GM21360 (cell line): ENCODE measurements around the gene AAK1.

Source experiments
- ATAC-seq: cut with Tn5 transposase; IDR thresholded peaks from one replicate; pipeline ENCODE4 v1.9.1; 2021; ENCODE audit warnings: mild to moderate bottlenecking, moderate library complexity; ENCODE audit not compliant: unreplicated experiment

AAK1 gene

GRCh38 chr2:69603146-69603743 is 40.3 kb downstream of the AAK1 start:
- no peak for ATAC-seq

- no peak for ATAC-seq
These were observed 42.3 kb downstream of the AAK1 start for GRCh38 chr2:69601179-69601612.

GRCh38 chr2:69600425-69600824 is 43.1 kb downstream of the AAK1 start:
- no peak for ATAC-seq

- no peak for ATAC-seq
These were observed 45.5 kb downstream of the AAK1 start for GRCh38 chr2:69597843-69598610.

- no peak for ATAC-seq
These were observed 46.4 kb downstream of the AAK1 start for GRCh38 chr2:69597105-69597504.

GRCh38 chr2:69594341-69594740 is 49.2 kb downstream of the AAK1 start:
- no peak for ATAC-seq

- no peak for ATAC-seq
These were observed 51.0 kb downstream of the AAK1 start for GRCh38 chr2:69592511-69592910.

GRCh38 chr2:69589973-69590652 is 53.4 kb downstream of the AAK1 start:
- ATAC-seq, result no peak

GRCh38 chr2:69588945-69589344 is 54.6 kb downstream of the AAK1 start:
- ATAC-seq, result no peak

- ATAC-seq, result no peak
These were observed 55.1 kb downstream of the AAK1 start for GRCh38 chr2:69588403-69588802.

- ATAC-seq, result no peak
These were observed 57.5 kb downstream of the AAK1 start for GRCh38 chr2:69585855-69586555.

- no peak for ATAC-seq
These were observed 59.2 kb downstream of the AAK1 start for GRCh38 chr2:69584127-69584889.

- ATAC-seq, result no peak
These were observed 60.2 kb downstream of the AAK1 start for GRCh38 chr2:69583321-69583833.

- ATAC-seq, result no peak
These were observed 60.9 kb downstream of the AAK1 start for GRCh38 chr2:69582582-69583176.

- no peak for ATAC-seq
These were observed 61.6 kb downstream of the AAK1 start for GRCh38 chr2:69581774-69582581.

GRCh38 chr2:69580486-69580885 is 63.1 kb downstream of the AAK1 start:
- ATAC-seq, result no peak

GRCh38 chr2:69579536-69579935 is 64.0 kb downstream of the AAK1 start:
- no peak for ATAC-seq

- ATAC-seq, result no peak
These were observed 65.4 kb downstream of the AAK1 start for GRCh38 chr2:69578198-69578540.

GRCh38 chr2:69577467-69578197 is 65.9 kb downstream of the AAK1 start:
- no peak for ATAC-seq
